Ascending aorta (tissue), 2 donors: ENCODE data around the gene CEP55. TPM values are rescaled to one million over a fixed set of nuclear protein-coding genes. Genes with fewer than 3 reads are reported as not detected.

ENCODE experiments used
- DNase-seq, 2 donors: peaks; one replicate each; pipeline ENCODE4 v3.0.0-alpha.2; 2019; ENCODE audit warnings: low spot score in 2 of 2
- H3K27ac ChIP-seq, 2 donors: fragments of 200-600 bp; sonication (generic); one replicate each; pipeline ENCODE4 v1.5.1; 2016 to 2017; ENCODE audit warnings: mild to moderate bottlenecking in 1 of 2
- H3K27me3 ChIP-seq: fragments of 200-600 bp; sonication (generic); one replicate; pipeline ENCODE4 v1.5.1; 2017
- H3K36me3 ChIP-seq, 2 donors: fragments of 200-600 bp; sonication (generic); one replicate each; pipeline ENCODE4 v1.5.1; 2016
- H3K4me1 ChIP-seq, 2 donors: fragments of 200-600 bp; sonication (generic); one replicate each; pipeline ENCODE4 v1.5.1; 2016 to 2017; ENCODE audit warnings: mild to moderate bottlenecking in 1 of 2
- H3K4me3 ChIP-seq, 2 donors: fragments of 200-600 bp; sonication (generic); one replicate each; pipeline ENCODE4 v1.5.1; 2016 to 2017; ENCODE audit warnings: mild to moderate bottlenecking in 1 of 2
- H3K9me3 ChIP-seq, 2 donors: fragments of 200-600 bp; sonication (generic); one replicate each; pipeline ENCODE4 v1.5.1; 2016
- CTCF ChIP-seq, 3 experiments: fragments of 200-600 bp in 2 of 3; fragments of 450-650 bp in 1 of 3; sonication (generic) in 2 of 3; IDR thresholded peaks; one replicate each; pipeline ENCODE4 v1.5.1; 2016 to 2019; ENCODE audit warnings: antibody characterized with exemption in 3 of 3, mild to moderate bottlenecking in 1 of 3, moderate library complexity in 1 of 3
- intact Hi-C: fragments of 100-400 bp; cut with DNase I; formaldehyde crosslinking; loops from one replicate; pipeline ENCODE4 v1.15.1; 2023
- total RNA-seq: library from RNA; depleted of rRNA; stranded (reverse); fragments of >200 nt; gene quantifications from one replicate; pipeline ENCODE4 v1.1.0, GENCODE V29; 2016

CEP55 gene
- total RNA-seq, 1 donor from 2014 or later: not detected

- Histone ChIP-seq H3K36me3 (no peaks in the 10 kb centered on the region), H3K9me3 (no peaks in the 10 kb centered on the region), H3K4me1 (no peaks in the 10 kb centered on the region), H3K4me3 (no peak overlapping the region), H3K27me3 (no peaks in the 10 kb centered on the region), H3K27ac (no peak overlapping the region)
- TF ChIP-seq CTCF (IDR thresholded peaks at IDR 0.05): no peak
- intact Hi-C loops: no loop called here
- DNase-seq: no peak
These were observed 10.7 kb upstream of the CEP55 start for GRCh38 chr10:93485690-93486089.

- no peak for TF ChIP-seq CTCF (IDR thresholded peaks at IDR 0.05)
- Histone ChIP-seq H3K27ac (no peak overlapping the region), H3K27me3 (no peaks in the 10 kb centered on the region), H3K36me3 (no peaks in the 10 kb centered on the region), H3K9me3 (no peaks in the 10 kb centered on the region), H3K4me1 (no peaks in the 10 kb centered on the region), H3K4me3 (no peak overlapping the region)
- no peak for DNase-seq
- intact Hi-C loops: no loop called here
These were observed 7.4 kb upstream of the CEP55 start for GRCh38 chr10:93488956-93489528.

- Histone ChIP-seq H3K4me1 (peaks cover under 1 to 2% of the 10 kb centered on the region in 2 donors), H3K27me3 (no peaks in the 10 kb centered on the region), H3K27ac (no peak overlapping the region), H3K9me3 (no peaks in the 10 kb centered on the region), H3K4me3 (no peak overlapping the region), H3K36me3 (no peaks in the 10 kb centered on the region)
- TF ChIP-seq CTCF (IDR thresholded peaks at IDR 0.05): no peak
- DNase-seq: no peak
- intact Hi-C loops: no loop called here
These were observed 4.8 kb upstream of the CEP55 start for GRCh38 chr10:93491602-93492121.

- no peak for DNase-seq
- H3K27me3 ChIP-seq: no peaks in the 10 kb centered on the region
These were observed 3.2 kb upstream of the CEP55 start for GRCh38 chr10:93493162-93493561.

GRCh38 chr10:93494494-93494893 is 1.9 kb upstream of the CEP55 start:
- Histone ChIP-seq H3K9me3 (no peaks in the 10 kb centered on the region), H3K4me1 (peaks cover 2 to 5% of the 10 kb centered on the region in 2 donors), H3K27me3 (no peaks in the 10 kb centered on the region), H3K27ac (no peak overlapping the region), H3K36me3 (no peaks in the 10 kb centered on the region), H3K4me3 (no peak overlapping the region)
- intact Hi-C loops: no loop called here
- DNase-seq: no peak
- no peak for TF ChIP-seq CTCF (IDR thresholded peaks at IDR 0.05)

More at GRCh38 chr10:93493162-93493561, 3.2 kb upstream of the CEP55 start:
- no peaks in the 10 kb centered on the region for H3K9me3 ChIP-seq
- no peak overlapping the region for H3K27ac ChIP-seq
- H3K4me3 ChIP-seq: no peak overlapping the region
- no peaks in the 10 kb centered on the region for H3K36me3 ChIP-seq
- no peak for TF ChIP-seq CTCF (IDR thresholded peaks at IDR 0.05)
- intact Hi-C loops: no loop called here
- H3K4me1 ChIP-seq: peaks cover 2 to 5% of the 10 kb centered on the region in 2 donors
